Measurements from ENCODE around the gene NR2F2.

Gene NR2F2

GRCh38 chr15:96345560-96346399 lies 15.3 kb downstream of the NR2F2 start:
- in situ Hi-C loops (cut with HindIII; ENCODE audit: low sequenced_read_pairs): loop anchor here (25.0 kb wide), 1 partner anchor 1058 kb away; no protein-coding TSS in a partner anchor
- peak overlapping the region; percentile 99 for H3K4me3 ChIP-seq (ENCODE audit: low read depth, low read length)
- TF ChIP-seq CTCF (IDR thresholded peaks at IDR 0.05; ENCODE audit: low read depth, low read length): peak; percentile 49
- peak; percentile 84 for DNase-seq (ENCODE audit: low read depth, low spot score)

DNA sequence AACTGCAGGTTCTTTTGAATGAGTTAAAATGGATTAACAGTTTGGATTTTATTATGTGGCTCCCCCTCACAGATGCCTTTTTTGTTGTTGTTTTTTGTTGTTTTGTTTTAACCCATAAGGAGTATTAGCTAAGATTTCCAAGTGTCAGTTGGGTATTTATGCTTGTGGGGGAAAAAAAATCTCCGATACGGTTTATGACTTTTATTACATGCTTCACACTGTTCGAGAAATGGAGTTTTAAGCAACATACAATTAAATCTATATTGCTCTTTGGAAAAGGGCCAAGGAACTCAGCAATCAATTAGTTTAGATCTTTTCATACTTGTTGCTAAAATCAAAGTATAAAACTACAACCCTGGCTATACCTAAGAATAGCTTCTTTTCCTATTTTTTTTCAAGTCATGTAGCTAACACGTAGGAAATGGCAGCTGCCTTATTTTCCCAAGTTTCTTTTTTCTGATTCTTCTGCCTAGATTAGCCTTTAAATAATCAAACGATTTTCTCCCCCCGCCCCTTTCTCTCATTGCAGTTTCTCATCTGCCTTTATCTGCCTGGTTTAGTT lies 16.0 kb downstream of the NR2F2 start:
- in situ Hi-C loops (cut with HindIII; ENCODE audit: low sequenced_read_pairs): loop anchor here (25.0 kb wide), 1 partner anchor 1059 kb away; no protein-coding TSS in a partner anchor
- peak; percentile 34 for DNase-seq (ENCODE audit: low read depth, low spot score)
- peak overlapping the region; percentile 99 for H3K4me3 ChIP-seq (ENCODE audit: low read depth, low read length)
- TF ChIP-seq CTCF (IDR thresholded peaks at IDR 0.05; ENCODE audit: low read depth, low read length): no peak

- DNase-seq (ENCODE audit: low read depth, low spot score): peak; percentile 66
- in situ Hi-C loops (cut with HindIII; ENCODE audit: low sequenced_read_pairs): loop anchor here (25.0 kb wide), 1 partner anchor 1060 kb away; no protein-coding TSS in a partner anchor
- peak overlapping the region; percentile 99 for H3K4me3 ChIP-seq (ENCODE audit: low read depth, low read length)
- no peak for TF ChIP-seq CTCF (IDR thresholded peaks at IDR 0.05; ENCODE audit: low read depth, low read length)
Measured at GRCh38 chr15:96347181-96348111, 16.9 kb downstream of the NR2F2 start.

- no peak for TF ChIP-seq CTCF (IDR thresholded peaks at IDR 0.05; ENCODE audit: low read depth, low read length)
- in situ Hi-C loops (cut with HindIII; ENCODE audit: low sequenced_read_pairs): loop anchor here (25.0 kb wide), 1 partner anchor 1061 kb away; no protein-coding TSS in a partner anchor
- peak; percentile 40 for DNase-seq (ENCODE audit: low read depth, low spot score)
- no peak overlapping the region for H3K4me3 ChIP-seq (ENCODE audit: low read depth, low read length)
Measured at GRCh38 chr15:96348112-96349027, 17.9 kb downstream of the NR2F2 start.

- no peak overlapping the region for H3K4me3 ChIP-seq (ENCODE audit: low read depth, low read length)
- TF ChIP-seq CTCF (IDR thresholded peaks at IDR 0.05; ENCODE audit: low read depth, low read length): no peak
- in situ Hi-C loops (cut with HindIII; ENCODE audit: low sequenced_read_pairs): loop anchor here (25.0 kb wide), 1 partner anchor 1062 kb away; no protein-coding TSS in a partner anchor
- peak; percentile 37 for DNase-seq (ENCODE audit: low read depth, low spot score)
Measured at GRCh38 chr15:96349034-96349856, 18.7 kb downstream of the NR2F2 start.

All from astrocyte of the spinal cord (primary cell).